HUES6 (cell line): ENCODE results near the gene TNK2.
"Not testable (repeated sequence)": the region's sequence is repeated elsewhere in the genome, so short reads cannot be mapped to it uniquely, and the experiment has no call there.

Experiments used
- H3K27ac ChIP-seq: 2 replicates; pipeline ENCODE4 v1.7.0; 2013; ENCODE audit warnings: low read depth, mild to moderate bottlenecking, low read length, inconsistent platforms
- H3K27me3 ChIP-seq: 2 replicates; pipeline ENCODE4 v1.6.1; 2013; ENCODE audit warnings: low read length; ENCODE audit not compliant: control insufficient read depth, insufficient read depth
- H3K36me3 ChIP-seq: 2 replicates; pipeline ENCODE4 v1.6.1; 2013; ENCODE audit warnings: low read length; ENCODE audit not compliant: control insufficient read depth, insufficient read depth
- H3K4me1 ChIP-seq: 2 replicates; pipeline ENCODE4 v1.6.1; 2013; ENCODE audit warnings: low read length; ENCODE audit not compliant: control insufficient read depth, insufficient read depth
- H3K4me3 ChIP-seq: 2 replicates; pipeline ENCODE4 v1.5.1; 2013; ENCODE audit warnings: low read depth, low read length
- H3K9ac ChIP-seq: one replicate; pipeline ENCODE4 v1.6.1; 2013; ENCODE audit warnings: mild to moderate bottlenecking, low read length
- H3K9me3 ChIP-seq: 2 replicates; pipeline ENCODE4 v1.6.1; 2013; ENCODE audit warnings: low read depth, low read length; ENCODE audit not compliant: control insufficient read depth, insufficient read depth

The TNK2 gene

GRCh38 chr3:195866686-195867511 is 41.5 kb downstream of the TNK2 start:
- peaks cover 49% of the 10 kb centered on the region for H3K36me3 ChIP-seq
- no peaks in the 10 kb centered on the region for H3K9me3 ChIP-seq
- H3K27ac ChIP-seq = no peak overlapping the region
- H3K4me1 ChIP-seq = peaks cover 4% of the 10 kb centered on the region; the same call in 1 of the 2 replicates
- H3K4me3 ChIP-seq = no peak overlapping the region
- no peaks in the 10 kb centered on the region for H3K27me3 ChIP-seq
- H3K9ac ChIP-seq = no peak overlapping the region

- no peak overlapping the region for H3K4me3 ChIP-seq
- no peaks in the 10 kb centered on the region for H3K27me3 ChIP-seq
- no peaks in the 10 kb centered on the region for H3K9me3 ChIP-seq
- H3K9ac ChIP-seq = no peak overlapping the region
- H3K36me3 ChIP-seq = peaks cover 42% of the 10 kb centered on the region
- no peak overlapping the region for H3K27ac ChIP-seq
- peaks cover 4% of the 10 kb centered on the region; the same call in 1 of the 2 replicates for H3K4me1 ChIP-seq
Measured at GRCh38 chr3:195865752-195866151, 42.6 kb downstream of the TNK2 start.

- H3K27ac ChIP-seq = no peak overlapping the region
- H3K36me3 ChIP-seq = peaks cover 28% of the 10 kb centered on the region
- peaks cover 19% of the 10 kb centered on the region; the same call in 1 of the 2 replicates for H3K4me1 ChIP-seq
- no peaks in the 10 kb centered on the region for H3K27me3 ChIP-seq
- no peaks in the 10 kb centered on the region for H3K9me3 ChIP-seq
- H3K9ac ChIP-seq = no peak overlapping the region
- H3K4me3 ChIP-seq = no peak overlapping the region
Measured at GRCh38 chr3:195863121-195864061, 45.0 kb downstream of the TNK2 start.

- peaks cover 19% of the 10 kb centered on the region for H3K36me3 ChIP-seq
- H3K27ac ChIP-seq = not testable (repeated sequence)
Measured at GRCh38 chr3:195862318-195862717, 46.0 kb downstream of the TNK2 start.

GRCh38 chr3:195860456-195860855 is 47.9 kb downstream of the TNK2 start:
- H3K27me3 ChIP-seq = no peaks in the 10 kb centered on the region
- no peak overlapping the region for H3K27ac ChIP-seq
- peaks cover 6% of the 10 kb centered on the region for H3K36me3 ChIP-seq
- H3K9ac ChIP-seq = peak overlapping the region; percentile 54
- H3K9me3 ChIP-seq = no peaks in the 10 kb centered on the region
- H3K4me3 ChIP-seq = no peak overlapping the region
- H3K4me1 ChIP-seq = peaks cover 19% of the 10 kb centered on the region; the same call in 1 of the 2 replicates

More at GRCh38 chr3:195862318-195862717, 46.0 kb downstream of the TNK2 start:
- peaks cover 19% of the 10 kb centered on the region; the same call in 1 of the 2 replicates for H3K4me1 ChIP-seq
- H3K9ac ChIP-seq, H3K27me3 ChIP-seq, H3K9me3 ChIP-seq, H3K4me3 ChIP-seq: not testable (repeated sequence)

- Histone ChIP-seq H3K9me3 (no peaks in the 10 kb centered on the region), H3K36me3 (peaks cover 4% of the 10 kb centered on the region; the same call in 1 of the 2 replicates), H3K9ac (peak overlapping the region; percentile 54), H3K4me3 (no peak overlapping the region), H3K27me3 (no peaks in the 10 kb centered on the region), H3K27ac (no peak overlapping the region), H3K4me1 (peaks cover 19% of the 10 kb centered on the region; the same call in 1 of the 2 replicates)
Measured at GRCh38 chr3:195859846-195860411, 48.4 kb downstream of the TNK2 start.

- Histone ChIP-seq H3K4me1 (peaks cover 19% of the 10 kb centered on the region; the same call in 1 of the 2 replicates), H3K27ac (no peak overlapping the region), H3K36me3 (peaks cover 4% of the 10 kb centered on the region; the same call in 1 of the 2 replicates), H3K27me3 (no peaks in the 10 kb centered on the region), H3K9me3 (no peaks in the 10 kb centered on the region), H3K9ac (peak overlapping the region; percentile 2), H3K4me3 (0 out of 2 replicates have a peak overlapping the region, but pooled peaks have one; percentile 10)
Measured at GRCh38 chr3:195859061-195859845, 49.1 kb downstream of the TNK2 start.

- Histone ChIP-seq H3K4me3 (no peak overlapping the region), H3K36me3 (no peaks in the 10 kb centered on the region), H3K9ac (no peak overlapping the region), H3K27ac (no peak overlapping the region), H3K27me3 (no peaks in the 10 kb centered on the region), H3K9me3 (no peaks in the 10 kb centered on the region), H3K4me1 (peaks cover 22% of the 10 kb centered on the region; the same call in 1 of the 2 replicates)
Measured at GRCh38 chr3:195856410-195857084, 51.8 kb downstream of the TNK2 start.

- Histone ChIP-seq H3K27me3 (no peaks in the 10 kb centered on the region), H3K9me3 (no peaks in the 10 kb centered on the region), H3K4me3 (no peak overlapping the region), H3K9ac (no peak overlapping the region), H3K27ac (no peak overlapping the region), H3K4me1 (peaks cover 22% of the 10 kb centered on the region; the same call in 1 of the 2 replicates), H3K36me3 (no peaks in the 10 kb centered on the region)
Measured at GRCh38 chr3:195855471-195856409, 52.6 kb downstream of the TNK2 start.
